Astrocyte (in vitro differentiated cells and primary cell): ENCODE data around the gene PLCB4. TPM values are rescaled to one million over a fixed set of nuclear protein-coding genes. Genes with fewer than 3 reads are reported as not detected.
A peak's percentile ranks its signal among the peaks of the same experiment; 100 is the strongest.

Experiments used
- DNase-seq: peaks from one replicate; pipeline ENCODE4 v3.0.0-alpha.2; 2010; ENCODE audit warnings: low read depth
- FAIRE-seq: peaks from 2 replicates; lab custom pipeline; 2011; peaks lifted over from hg19 to GRCh38; lab: Jason Lieb, UNC
- H2AFZ ChIP-seq: 2 replicates; pipeline ENCODE4 v1.6.0; 2012; ENCODE audit warnings: low read depth, low read length, inconsistent platforms
- H3K27ac ChIP-seq: 2 replicates; pipeline ENCODE4 v1.5.1; 2011; ENCODE audit warnings: low read depth, low read length, inconsistent platforms
- H3K27me3 ChIP-seq: 2 replicates; pipeline ENCODE4 v1.6.0; 2011; ENCODE audit warnings: low read length, inconsistent platforms; ENCODE audit not compliant: insufficient read depth
- H3K36me3 ChIP-seq: 2 replicates; pipeline ENCODE4 v1.5.1; 2011; ENCODE audit warnings: low read length, inconsistent platforms; ENCODE audit not compliant: insufficient read depth
- H3K4me1 ChIP-seq: 2 replicates; pipeline ENCODE4 v1.5.1; 2011; ENCODE audit warnings: low read length, inconsistent platforms; ENCODE audit not compliant: insufficient read depth
- H3K4me2 ChIP-seq: 2 replicates; pipeline ENCODE4 v1.6.0; 2012; ENCODE audit warnings: low read length, inconsistent platforms
- H3K4me3 ChIP-seq: 2 replicates; pipeline ENCODE4 v1.5.1; 2011; ENCODE audit warnings: low read depth, mild to moderate bottlenecking, low read length, inconsistent platforms; ENCODE audit not compliant: insufficient read depth
- H3K79me2 ChIP-seq: 2 replicates; pipeline ENCODE4 v1.6.0; 2012; ENCODE audit warnings: mild to moderate bottlenecking, low read length, inconsistent platforms; ENCODE audit not compliant: insufficient read depth
- H3K9ac ChIP-seq: 2 replicates; pipeline ENCODE4 v1.6.0; 2012; ENCODE audit warnings: mild to moderate bottlenecking, low read length, inconsistent platforms
- H3K9me3 ChIP-seq: 2 replicates; pipeline ENCODE4 v1.5.1; 2012; ENCODE audit warnings: low read depth, mild to moderate bottlenecking, low read length, inconsistent platforms; ENCODE audit not compliant: insufficient read depth
- H4K20me1 ChIP-seq: 2 replicates; pipeline ENCODE4 v1.6.0; 2012; ENCODE audit warnings: low read length, inconsistent platforms; ENCODE audit not compliant: insufficient read depth
- H3K27ac Mint-ChIP-seq: one replicate; pipeline ENCODE4 v1.8.0; 2021; ENCODE audit warnings: mild to moderate bottlenecking, mixed read lengths; ENCODE audit not compliant: unreplicated experiment
- H3K27me3 Mint-ChIP-seq: one replicate; pipeline ENCODE4 v1.8.0; 2021; ENCODE audit warnings: low read depth, mixed read lengths; ENCODE audit not compliant: unreplicated experiment
- H3K36me3 Mint-ChIP-seq: one replicate; pipeline ENCODE4 v1.8.0; 2021; ENCODE audit warnings: low read depth, mixed read lengths; ENCODE audit not compliant: unreplicated experiment
- H3K4me1 Mint-ChIP-seq: one replicate; pipeline ENCODE4 v1.8.0; 2021; ENCODE audit warnings: low read depth, mixed read lengths; ENCODE audit not compliant: unreplicated experiment
- H3K4me3 Mint-ChIP-seq: one replicate; pipeline ENCODE4 v1.8.0; 2021; ENCODE audit warnings: mild to moderate bottlenecking, moderate library complexity, mixed read lengths; ENCODE audit not compliant: unreplicated experiment
- H3K9me3 Mint-ChIP-seq: one replicate; pipeline ENCODE4 v1.8.0; 2021; ENCODE audit warnings: mild to moderate bottlenecking, mixed read lengths; ENCODE audit not compliant: unreplicated experiment
- EZH2 ChIP-seq: IDR thresholded peaks from 2 replicates; pipeline ENCODE4 v1.6.1; 2012; ENCODE audit warnings: mild to moderate bottlenecking, low read length, inconsistent platforms; ENCODE audit not compliant: insufficient read depth
- total RNA-seq: library from RNA; stranded (reverse); gene quantifications from 2 replicates; pipeline ENCODE4 v1.2.1, GENCODE V29; 2021
- TF ChIP-seq, protein P1 (sequence below): IDR thresholded peaks from 2 replicates; pipeline ENCODE4 v1.5.1; 2011; ENCODE audit warnings: low read depth, mild to moderate bottlenecking, inconsistent platforms, low read length, moderate library complexity; ENCODE audit not compliant: insufficient read depth

The PLCB4 gene
- total RNA-seq, 1 donor from 2014 or later: 58.2 TPM

DNA sequence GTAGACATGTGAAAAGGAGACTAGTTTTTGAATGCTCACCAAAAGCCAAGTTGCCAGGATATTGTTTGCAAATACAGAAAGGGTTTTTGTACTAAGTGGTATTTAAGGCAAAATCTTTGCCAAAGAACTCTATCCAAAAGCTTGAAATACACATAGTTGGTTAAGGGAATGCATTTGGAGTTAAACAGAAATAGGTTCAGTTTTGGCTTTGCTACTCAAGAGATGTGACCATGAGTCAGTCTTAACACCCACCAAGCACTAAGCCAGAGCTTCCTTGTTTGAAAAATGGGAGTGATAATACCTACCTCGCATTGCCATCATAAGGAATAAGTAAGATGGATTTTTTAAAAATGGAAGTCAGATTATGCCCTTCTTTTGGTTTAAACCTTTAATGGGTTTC is 253.8 kb downstream of the PLCB4 start:
- H3K4me1 ChIP-seq: no peaks in the 10 kb centered on the region
- H3K4me3 Mint-ChIP-seq: no peak overlapping the region
- no peak overlapping the region for H3K27ac ChIP-seq
- no peaks in the 10 kb centered on the region for H4K20me1 ChIP-seq
- H3K9ac ChIP-seq: no peak overlapping the region
- H3K36me3 ChIP-seq: no peaks in the 10 kb centered on the region
- H3K4me3 ChIP-seq: no peak overlapping the region
- DNase-seq (no peak), FAIRE-seq (peak; percentile 9)
- H3K4me1 Mint-ChIP-seq: peaks cover 2% of the 10 kb centered on the region
- H3K27ac Mint-ChIP-seq: no peak overlapping the region
- H3K27me3 ChIP-seq: no peaks in the 10 kb centered on the region
- no peaks in the 10 kb centered on the region for H3K9me3 ChIP-seq
- H3K36me3 Mint-ChIP-seq: no peaks in the 10 kb centered on the region
- H3K27me3 Mint-ChIP-seq: no peaks in the 10 kb centered on the region
- H2AFZ ChIP-seq: no peak overlapping the region
- H3K79me2 ChIP-seq: no peaks in the 10 kb centered on the region
- no peak overlapping the region for H3K4me2 ChIP-seq
- H3K9me3 Mint-ChIP-seq: no peaks in the 10 kb centered on the region
- TF ChIP-seq, protein P1, sequence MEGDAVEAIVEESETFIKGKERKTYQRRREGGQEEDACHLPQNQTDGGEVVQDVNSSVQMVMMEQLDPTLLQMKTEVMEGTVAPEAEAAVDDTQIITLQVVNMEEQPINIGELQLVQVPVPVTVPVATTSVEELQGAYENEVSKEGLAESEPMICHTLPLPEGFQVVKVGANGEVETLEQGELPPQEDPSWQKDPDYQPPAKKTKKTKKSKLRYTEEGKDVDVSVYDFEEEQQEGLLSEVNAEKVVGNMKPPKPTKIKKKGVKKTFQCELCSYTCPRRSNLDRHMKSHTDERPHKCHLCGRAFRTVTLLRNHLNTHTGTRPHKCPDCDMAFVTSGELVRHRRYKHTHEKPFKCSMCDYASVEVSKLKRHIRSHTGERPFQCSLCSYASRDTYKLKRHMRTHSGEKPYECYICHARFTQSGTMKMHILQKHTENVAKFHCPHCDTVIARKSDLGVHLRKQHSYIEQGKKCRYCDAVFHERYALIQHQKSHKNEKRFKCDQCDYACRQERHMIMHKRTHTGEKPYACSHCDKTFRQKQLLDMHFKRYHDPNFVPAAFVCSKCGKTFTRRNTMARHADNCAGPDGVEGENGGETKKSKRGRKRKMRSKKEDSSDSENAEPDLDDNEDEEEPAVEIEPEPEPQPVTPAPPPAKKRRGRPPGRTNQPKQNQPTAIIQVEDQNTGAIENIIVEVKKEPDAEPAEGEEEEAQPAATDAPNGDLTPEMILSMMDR: no peak
- no peak for TF ChIP-seq EZH2

- Histone ChIP-seq H3K4me2 (no peak overlapping the region), H3K9ac (no peak overlapping the region), H3K27ac (no peak overlapping the region), H3K79me2 (no peaks in the 10 kb centered on the region), H2AFZ (no peak overlapping the region), H3K4me3 (no peak overlapping the region), H3K36me3 (no peaks in the 10 kb centered on the region), H4K20me1 (no peaks in the 10 kb centered on the region), H3K27me3 (no peaks in the 10 kb centered on the region), H3K4me1 (no peaks in the 10 kb centered on the region), H3K9me3 (no peaks in the 10 kb centered on the region)
- no peaks in the 10 kb centered on the region for H3K27me3 Mint-ChIP-seq
- no peaks in the 10 kb centered on the region for H3K36me3 Mint-ChIP-seq
- FAIRE-seq (no peak), DNase-seq (no peak)
- no peaks in the 10 kb centered on the region for H3K9me3 Mint-ChIP-seq
- no peak overlapping the region for H3K27ac Mint-ChIP-seq
- no peak overlapping the region for H3K4me3 Mint-ChIP-seq
- no peak for TF ChIP-seq EZH2
- TF ChIP-seq, protein P1: peak; percentile 22
- H3K4me1 Mint-ChIP-seq: peaks cover 2% of the 10 kb centered on the region
These were observed 254.7 kb downstream of the PLCB4 start for GRCh38 chr20:9323622-9324021.

GRCh38 chr20:9329355-9330101 is 260.6 kb downstream of the PLCB4 start:
- no peak for DNase-seq
- H3K4me2 ChIP-seq: no peak overlapping the region
- H3K9ac ChIP-seq: no peak overlapping the region
- H2AFZ ChIP-seq: no peak overlapping the region
- no peak overlapping the region for H3K4me3 Mint-ChIP-seq
- TF ChIP-seq, protein P1: no peak
- no peak for TF ChIP-seq EZH2
- no peaks in the 10 kb centered on the region for H4K20me1 ChIP-seq
- H3K27me3 ChIP-seq: no peaks in the 10 kb centered on the region
- no peak overlapping the region for H3K27ac ChIP-seq
- no peak overlapping the region for H3K27ac Mint-ChIP-seq
- no peaks in the 10 kb centered on the region for H3K9me3 Mint-ChIP-seq
- no peaks in the 10 kb centered on the region for H3K36me3 Mint-ChIP-seq
- no peaks in the 10 kb centered on the region for H3K27me3 Mint-ChIP-seq
- H3K4me1 Mint-ChIP-seq: peaks cover 10% of the 10 kb centered on the region
- H3K4me3 ChIP-seq: no peak overlapping the region
- no peak for FAIRE-seq
- no peaks in the 10 kb centered on the region for H3K4me1 ChIP-seq
- no peaks in the 10 kb centered on the region for H3K36me3 ChIP-seq
- H3K79me2 ChIP-seq: no peaks in the 10 kb centered on the region
- H3K9me3 ChIP-seq: no peaks in the 10 kb centered on the region
